HG02943 (cell line): ENCODE results near the gene AP3S2.
"Not testable (repeated sequence)": the region's sequence is repeated elsewhere in the genome, so short reads cannot be mapped to it uniquely, and the experiment has no call there.

Experiments
- ATAC-seq: cut with Tn5 transposase; IDR thresholded peaks from one replicate; pipeline ENCODE4 v1.9.1; 2021; ENCODE audit warnings: mild to moderate bottlenecking, low read depth, moderate library complexity; ENCODE audit not compliant: unreplicated experiment

Gene AP3S2

GRCh38 chr15:89893696-89894447, at the start of gene AP3S2:
Gene AP3S2, minus strand, starts transcription at chr15:89893994. Its CDS starts 45 bp downstream, at chr15:89893949.
- ATAC-seq: peak; percentile 86

DNA sequence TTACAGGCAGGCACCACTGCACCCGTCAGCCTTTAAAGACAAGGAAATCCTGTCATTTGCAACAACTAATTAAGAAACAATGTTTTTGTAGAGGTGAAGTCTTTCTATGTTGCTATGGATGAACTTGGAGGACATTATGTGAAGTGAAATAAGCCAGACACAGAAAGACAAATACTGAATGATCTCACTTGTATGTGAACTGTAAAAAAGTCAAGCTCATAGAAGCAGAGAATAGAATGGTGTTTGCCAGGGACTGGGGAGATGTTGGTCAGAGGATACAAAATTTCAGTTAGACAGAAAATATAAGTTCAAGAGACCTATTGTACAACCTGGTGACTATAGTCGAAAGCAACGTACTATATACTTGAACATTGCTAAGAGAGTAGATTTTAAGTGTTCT, 46.1 kb upstream of the AP3S2 start:
- no peak for ATAC-seq

DNA sequence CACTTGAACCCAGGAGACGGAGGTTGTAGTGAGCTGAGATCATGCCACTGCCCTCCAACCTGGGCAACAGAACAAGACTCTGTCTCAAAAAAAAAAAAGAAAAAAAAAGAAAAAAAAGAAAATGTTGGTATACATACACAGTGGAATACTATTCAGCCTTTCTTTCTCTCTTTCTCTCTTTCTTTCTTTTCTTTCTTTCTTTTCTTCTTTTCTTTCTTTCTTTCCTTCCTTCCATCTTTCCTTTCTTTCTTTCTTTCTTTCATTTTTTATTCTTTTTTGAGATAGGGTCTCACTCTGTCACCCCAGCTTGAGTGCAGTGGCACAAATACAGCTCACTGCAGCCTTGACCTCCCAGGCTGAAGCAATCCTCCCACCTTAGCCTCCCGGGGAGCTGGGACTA, 45.6 kb upstream of the AP3S2 start:
- ATAC-seq: not testable (repeated sequence)

DNA sequence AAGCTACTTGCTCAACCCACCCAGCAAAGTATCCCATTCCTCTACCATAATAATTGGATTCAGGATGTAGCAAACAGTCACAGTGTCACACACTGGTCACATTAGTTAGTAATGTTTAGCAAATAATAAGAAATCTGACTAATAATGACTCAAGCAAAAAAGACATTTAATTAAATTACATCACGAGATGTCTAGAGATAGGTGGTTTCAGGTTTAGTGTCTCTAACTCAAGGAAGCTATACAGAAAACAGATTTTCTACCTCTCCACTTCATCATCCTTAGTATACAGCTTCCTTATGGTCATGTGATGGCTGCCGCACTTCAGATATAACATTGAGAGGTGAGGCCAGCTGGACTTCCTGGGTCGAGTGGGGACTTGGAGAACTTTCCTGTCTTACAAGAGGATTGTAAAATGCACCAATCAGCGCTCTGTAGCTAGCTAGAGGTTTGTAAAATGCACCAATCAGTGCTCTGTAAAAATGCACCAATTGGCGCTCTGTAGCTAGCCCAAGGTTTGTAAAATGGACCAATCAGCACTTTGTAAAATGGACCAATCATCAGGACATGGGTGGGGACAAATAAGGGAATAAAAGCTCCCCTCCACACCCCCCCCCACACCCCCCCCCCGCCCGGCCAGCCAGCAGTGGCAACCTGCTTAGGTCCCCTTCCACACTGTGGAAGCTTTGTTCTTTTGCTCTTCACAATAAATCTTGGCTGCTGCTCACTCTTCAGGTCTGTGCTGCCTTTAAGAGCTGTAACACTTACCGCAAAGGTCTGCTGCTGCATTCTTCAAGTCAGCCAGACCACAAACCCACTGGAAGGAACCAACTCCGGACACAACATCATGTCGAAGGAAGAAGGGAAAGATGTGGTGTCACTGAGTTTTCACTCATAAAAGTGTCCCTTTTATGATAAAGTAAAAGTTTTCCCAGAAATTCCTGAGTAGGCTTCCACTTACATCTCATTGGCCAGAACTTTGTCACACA, 43.9 kb upstream of the AP3S2 start:
- no peak for ATAC-seq

DNA sequence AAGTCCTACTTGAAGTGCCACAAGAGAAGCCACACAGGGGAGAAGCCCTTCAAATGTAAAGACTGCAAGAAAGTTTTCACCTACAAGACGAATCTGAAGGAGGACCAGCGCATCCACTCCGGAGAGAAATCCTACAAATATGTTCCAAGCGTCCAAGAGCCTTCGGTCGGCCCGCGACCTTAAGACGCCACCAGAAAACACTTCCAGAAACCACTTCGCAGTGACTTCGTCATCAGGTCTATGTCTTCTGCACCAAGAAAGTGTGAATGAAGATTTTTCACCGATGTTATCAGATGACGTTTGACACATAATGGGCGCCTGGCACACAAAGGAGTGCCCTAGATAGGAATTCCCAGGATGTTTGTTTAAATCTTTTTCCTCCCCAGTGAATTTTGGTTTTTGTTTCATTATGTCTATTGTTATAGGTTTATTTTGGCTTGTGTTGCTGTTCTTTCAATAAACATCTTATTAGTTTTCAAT, 43.0 kb upstream of the AP3S2 start:
- ATAC-seq: no peak

DNA sequence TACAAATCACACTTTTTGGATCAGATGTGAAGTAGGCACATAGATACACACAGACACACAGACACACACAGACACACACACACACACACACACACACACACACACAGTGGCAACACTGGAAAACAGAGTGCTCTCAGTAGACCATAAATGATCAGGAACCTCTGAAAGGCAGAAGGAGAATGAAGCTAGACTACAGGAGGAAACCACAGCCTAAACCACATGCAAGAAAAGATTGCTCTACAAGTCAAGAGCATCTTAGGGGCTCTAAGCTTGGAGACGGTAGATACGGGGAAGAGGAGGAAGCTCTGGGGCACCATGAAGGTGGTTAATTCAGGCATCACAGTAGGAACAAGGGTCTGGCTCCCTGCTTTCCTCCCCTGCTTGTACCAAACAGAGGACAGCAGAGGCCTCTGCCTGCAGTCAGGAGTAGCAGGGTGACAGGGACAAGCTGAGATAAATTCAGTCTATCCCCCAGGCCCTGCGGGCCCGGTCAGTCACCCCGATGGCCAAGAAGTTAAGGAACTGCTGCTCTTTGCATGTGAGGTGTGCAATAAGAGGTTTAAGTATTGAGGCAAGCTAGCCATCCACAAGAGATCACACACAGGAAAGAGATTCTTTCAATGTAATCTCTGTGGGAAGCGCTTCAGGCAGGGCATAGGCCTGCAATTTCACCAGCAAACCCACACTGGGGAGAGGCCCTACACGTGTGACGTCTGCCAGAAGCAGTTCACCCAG, 42.4 kb upstream of the AP3S2 start:
- no peak for ATAC-seq

GRCh38 chr15:89932880-89933279, 39.1 kb upstream of the AP3S2 start:
- ATAC-seq: no peak

DNA sequence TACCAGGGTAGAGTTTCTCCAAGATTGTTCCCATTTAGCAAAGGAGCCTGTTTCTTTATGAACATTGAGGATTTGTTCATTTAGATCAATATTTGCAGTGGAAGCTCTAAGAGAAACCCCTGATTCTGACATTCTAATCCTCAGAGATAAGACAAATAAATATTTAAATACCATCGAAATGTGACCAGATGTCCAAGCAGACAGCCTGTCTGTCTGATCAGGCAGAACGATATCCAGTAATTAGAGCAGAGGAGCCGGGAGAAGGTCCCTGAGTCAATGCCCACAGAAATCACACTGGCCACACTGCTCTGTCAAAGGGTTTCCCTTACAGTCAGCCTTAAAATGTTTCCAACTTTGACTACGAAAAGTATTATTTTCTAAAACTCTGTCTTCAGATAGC, 34.6 kb upstream of the AP3S2 start:
- ATAC-seq: no peak

- no peak for ATAC-seq
These were observed 32.4 kb upstream of the AP3S2 start for GRCh38 chr15:89926158-89926557.

GRCh38 chr15:89917442-89918101, 23.8 kb upstream of the AP3S2 start:
- no peak for ATAC-seq

DNA sequence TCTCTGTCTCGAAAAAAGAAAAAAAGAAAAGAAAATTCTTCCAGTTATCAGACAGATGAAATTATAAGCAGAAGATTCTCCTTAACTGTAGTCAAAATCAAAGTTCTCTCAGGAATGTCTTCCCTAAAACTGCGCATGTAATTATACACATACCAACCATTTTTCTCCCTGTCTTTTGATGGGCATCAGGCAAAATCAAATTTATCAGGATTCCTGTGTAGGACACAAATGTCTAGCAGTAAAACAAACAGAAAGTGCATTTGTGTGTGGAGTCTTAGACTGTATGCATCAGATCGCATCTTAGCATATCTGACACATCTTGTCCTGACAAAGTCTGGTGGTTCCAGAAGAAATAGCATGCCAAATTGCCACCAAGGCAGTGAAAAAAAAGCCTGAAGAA, 22.9 kb upstream of the AP3S2 start:
- no peak for ATAC-seq

DNA sequence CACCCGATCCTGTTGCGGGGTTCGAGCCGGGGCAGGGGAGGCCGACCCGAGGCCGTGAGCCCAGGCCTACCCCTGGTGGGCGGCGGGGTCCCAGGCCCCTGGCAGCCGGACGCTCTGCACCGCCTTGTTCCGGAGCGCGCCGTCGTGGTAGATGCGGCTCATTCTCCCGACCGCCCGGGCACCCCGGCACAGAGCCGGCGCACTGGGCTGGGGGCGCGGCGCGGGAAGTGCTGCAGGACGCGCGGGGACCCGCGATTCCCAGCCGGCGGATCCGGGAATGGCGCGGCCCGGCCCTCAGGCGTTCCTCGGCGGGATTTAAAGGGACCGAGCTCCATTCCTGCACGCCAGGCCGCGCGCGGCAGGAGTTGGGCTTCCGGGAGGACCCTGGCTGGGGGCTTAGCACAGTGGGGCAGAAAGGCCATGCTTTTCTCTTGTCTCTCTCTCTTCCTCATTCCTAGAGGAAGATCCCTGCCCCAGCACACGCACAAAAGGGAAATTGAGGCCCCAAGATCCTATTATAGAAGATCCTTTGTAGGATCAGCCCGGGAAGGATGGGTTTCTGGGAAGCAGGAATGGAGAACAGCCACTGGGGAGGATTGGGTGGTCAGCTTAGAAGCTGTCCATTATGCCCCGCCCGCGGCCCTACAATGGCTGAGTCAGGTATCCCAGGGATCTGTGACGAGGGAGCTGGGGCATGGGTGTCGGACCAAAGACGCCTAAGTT, 19.0 kb upstream of the AP3S2 start, which contains the start of gene ARPIN:
ARPIN (minus strand) TSS at position 279 of the 723 bp plus-strand sequence; CDS start at position 162, 117 bp downstream.
- no peak for ATAC-seq

DNA sequence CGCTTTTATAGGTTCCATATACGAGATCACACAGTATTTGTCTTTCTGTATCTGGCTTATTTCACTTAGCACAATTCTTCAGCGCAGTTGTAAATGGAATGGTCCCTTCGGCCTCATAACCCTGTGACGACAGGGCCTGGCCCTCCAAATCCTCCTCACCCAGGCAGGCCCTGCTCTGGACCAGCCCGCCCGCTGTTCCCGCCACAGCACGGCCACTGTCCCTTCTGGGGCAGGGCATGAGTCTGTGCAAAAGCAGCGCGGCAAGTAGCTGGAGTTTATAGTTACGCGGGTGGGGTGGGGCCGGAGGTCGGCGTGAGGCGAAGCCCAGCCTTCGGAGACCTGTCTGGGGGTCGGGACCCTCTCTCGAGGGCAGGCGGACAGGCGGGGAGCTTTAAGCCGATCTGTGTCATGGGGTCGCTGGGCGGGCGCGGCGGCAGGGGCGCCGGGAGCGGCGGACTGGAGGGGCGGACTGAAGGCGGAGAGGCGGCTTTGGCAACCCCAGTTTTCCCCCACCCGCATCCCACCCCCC, 18.4 kb upstream of the AP3S2 start:
- no peak for ATAC-seq

DNA sequence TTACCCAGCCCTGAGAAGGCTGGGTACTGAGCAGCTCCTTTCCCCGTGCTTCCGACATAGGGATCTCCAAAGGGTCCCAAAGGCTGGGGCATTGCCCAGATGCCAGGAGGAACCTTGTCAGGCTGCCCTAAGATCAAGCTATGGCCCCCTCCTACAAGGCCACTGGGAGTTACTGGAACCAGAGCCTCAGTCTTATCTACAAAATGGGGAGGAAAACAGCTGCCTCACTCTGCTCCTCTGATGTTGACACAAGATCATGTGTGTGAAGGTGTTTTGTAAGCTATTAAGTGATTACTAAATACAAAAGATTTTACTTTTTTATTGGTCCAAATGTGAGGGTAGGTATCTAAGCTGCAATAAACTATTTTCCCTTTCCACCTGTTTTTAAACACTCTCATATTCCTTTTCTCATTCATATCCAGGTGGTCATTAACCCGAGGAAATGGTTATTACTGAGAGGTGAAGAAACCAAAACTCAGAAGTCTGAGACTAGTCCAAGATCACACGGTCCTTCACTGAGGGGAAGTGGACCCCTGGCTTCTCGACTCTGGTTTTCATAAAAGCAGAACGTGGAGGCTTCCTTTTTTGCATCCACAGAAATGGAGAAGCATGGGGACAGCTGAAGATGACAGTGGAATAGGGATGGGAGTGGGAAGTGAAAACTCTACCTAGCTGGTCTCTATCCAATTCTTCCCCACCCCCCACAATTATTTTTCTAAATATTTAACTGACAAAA, 17.3 kb upstream of the AP3S2 start:
- ATAC-seq: no peak

DNA sequence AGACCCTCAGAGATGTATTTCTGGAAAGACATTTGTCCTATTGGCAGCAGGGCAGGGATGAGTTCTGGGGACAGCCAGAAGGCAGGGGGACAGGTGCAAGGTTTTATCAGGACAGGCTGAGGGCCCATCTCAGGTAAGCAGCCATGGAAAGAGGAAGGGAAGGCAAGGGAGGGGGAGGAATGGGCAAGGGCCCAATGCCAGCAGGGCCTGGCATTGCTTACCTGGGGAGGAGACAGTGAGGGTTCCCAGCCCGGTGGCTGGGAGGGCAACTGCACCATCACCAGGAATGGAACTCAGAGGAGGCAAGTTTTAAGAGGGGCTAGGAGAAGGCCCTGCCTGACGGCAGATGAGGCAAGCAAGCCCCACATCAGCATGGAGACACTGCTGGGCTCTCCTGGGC, 15.8 kb upstream of the AP3S2 start:
- no peak for ATAC-seq

GRCh38 chr15:89908226-89908625, 14.4 kb upstream of the AP3S2 start:
- ATAC-seq: no peak

DNA sequence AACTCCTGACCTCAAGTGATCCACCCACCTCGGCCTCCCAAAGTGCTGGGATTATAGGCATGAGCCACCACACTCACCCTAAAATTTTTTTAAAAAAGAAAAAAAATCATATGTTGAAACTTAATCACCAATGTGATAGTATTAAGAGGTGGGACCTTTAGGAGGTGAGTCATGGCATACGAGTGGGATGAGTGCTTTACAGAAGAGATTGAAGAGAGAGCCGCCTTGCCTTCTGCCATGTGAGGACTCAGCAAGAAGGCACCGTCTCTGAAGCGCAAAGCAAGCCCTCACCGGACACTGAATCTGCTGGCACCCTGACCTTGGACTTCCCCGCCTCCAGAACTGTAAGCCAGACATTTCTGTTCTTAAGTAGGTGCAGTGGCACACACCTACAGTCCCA, 13.5 kb upstream of the AP3S2 start:
- ATAC-seq: no peak

DNA sequence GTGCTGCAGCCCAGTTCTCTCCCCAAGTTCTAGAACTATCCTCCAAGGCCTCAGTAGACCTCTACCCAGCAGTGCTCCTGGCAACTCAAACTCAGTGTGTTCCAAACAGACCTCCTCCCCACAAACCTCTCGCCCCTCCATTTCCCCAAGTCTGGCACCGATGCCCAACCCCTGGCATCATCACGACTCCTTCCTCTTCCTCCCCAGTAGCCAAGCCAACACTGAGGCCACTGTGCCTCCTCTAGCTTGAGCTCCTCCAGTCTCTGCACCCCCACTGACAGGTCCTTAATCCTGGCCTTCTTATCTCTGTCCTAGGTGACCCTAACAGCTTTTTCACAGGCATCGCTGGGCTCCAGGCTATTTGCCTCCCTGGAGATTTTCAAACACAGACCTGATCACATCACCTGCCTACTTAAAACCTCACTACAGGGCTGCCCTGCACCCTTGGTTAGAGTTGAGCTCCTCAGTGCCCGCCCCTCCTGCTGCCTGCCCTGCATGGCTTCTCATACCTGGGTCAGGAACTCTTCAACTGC, 12.1 kb upstream of the AP3S2 start:
- no peak for ATAC-seq
